Ovary (tissue), 9 donors: ENCODE results near the gene RADIL. TPM values are rescaled to one million over a fixed set of nuclear protein-coding genes. Genes with fewer than 3 reads are reported as not detected.

ENCODE experiments used
- DNase-seq, 5 donors: peaks; one replicate each; pipeline ENCODE4 v3.0.0-alpha.2; 2019 to 2020
- H3K27ac ChIP-seq, 2 donors: fragments of 200-600 bp; one replicate each; pipeline versions ENCODE4 v1.5.1 to v1.8.0; 2019 to 2022
- H3K27me3 ChIP-seq: fragments of 200-600 bp; one replicate; pipeline ENCODE4 v1.8.0; 2022
- H3K36me3 ChIP-seq: fragments of 200-600 bp; sonication (generic); one replicate; pipeline ENCODE4 v1.5.1; 2019
- H3K4me1 ChIP-seq: one replicate; pipeline ENCODE4 v1.8.1; 2013; ENCODE audit warnings: mild to moderate bottlenecking, moderate library complexity; ENCODE audit not compliant: insufficient read depth
- H3K4me3 ChIP-seq: fragments of 200-600 bp; sonication (generic); one replicate; pipeline ENCODE4 v1.5.1; 2017
- H3K9me3 ChIP-seq, 2 donors: fragments of 200-600 bp in 1 of 2; sonication (generic) in 1 of 2; one replicate each; pipeline versions ENCODE4 v1.5.1 to v1.8.1; 2013 to 2019; ENCODE audit warnings: mild to moderate bottlenecking in 1 of 2, moderate library complexity in 1 of 2
- CTCF ChIP-seq, 3 donors: fragments of 450-650 bp in 2 of 3; fragments of 200-600 bp in 1 of 3; IDR thresholded peaks; one replicate each; pipeline versions ENCODE4 v1.5.1 to v1.8.0; 2016 to 2022; ENCODE audit warnings: antibody characterized with exemption in 3 of 3, mild to moderate bottlenecking in 1 of 3
- EP300 ChIP-seq: sonication (generic); formaldehyde crosslinking; IDR thresholded peaks from one replicate; pipeline ENCODE4 v1.6.1; 2017; ENCODE audit warnings: antibody characterized with exemption
- POLR2A ChIP-seq: fragments of 450-650 bp; IDR thresholded peaks from one replicate; pipeline ENCODE4 v1.6.1; 2017; ENCODE audit warnings: antibody characterized with exemption, mild to moderate bottlenecking, moderate library complexity
- WGBS, 3 donors: extraction: QIAGEN DNeasy Blood & Tissue Kit in 1 of 3; methylation state at CpG; one replicate each; pipeline versions ENCODE4 v1.1.5 to v1.1.7; 2013 to 2017; 5-methylcytosine and 5-hydroxymethylcytosine counted together
- intact Hi-C, 4 donors: fragments of 100-400 bp; cut with DNase I; formaldehyde crosslinking; loops; one replicate each; pipeline versions ENCODE4 v1.11.0 to v1.15.1; 2022 to 2023
- polyA plus RNA-seq, 2 donors: library from polyadenylated mRNA; stranded (reverse); fragments of 200-250 nt in 1 of 2; fragments of 350-450 nt in 1 of 2; fragmentation: Illumina TruSeq in 1 of 2; extraction: RNeasy Lipid Tissue Mini Kit (QIAGEN cat#74804) in 1 of 2; gene quantifications; one replicate each; pipeline ENCODE4 v1.2.3, GENCODE V29; 2013 to 2014
- total RNA-seq, 7 donors: library from RNA; depleted of rRNA in 2 of 7; stranded (reverse); fragments of >200 nt in 2 of 7; fragmentation: NEBNext Ultra II Directional in 3 of 7; extraction: Animal tissue kit (Norgen Biotek cat#: 25700) in 3 of 7; gene quantifications; one replicate each; pipeline versions ENCODE4 v1.1.0 to v1.2.4, GENCODE V29; 2016 to 2023
- donor health status: DM: no; HTN: no; CAD: no; lungs with moderate emphysema.
- donor health status: DM: no; HTN: no; CAD: no.
- donor health status: Bipolar disorder and iron deficiency.
- donor health status: DM: yes; HTN: yes; CAD: no.
- donor health status: DM: no; HTN: no; CAD: no.
- donor health status: DM: yes; HTN: yes; CAD: no.

RADIL gene
- total and polyA plus RNA-seq, 9 donors, result 0.98 to 5.4 (median 2.4) TPM

GRCh38 chr7:4841836-4842235 lies 41.7 kb downstream of the RADIL start:
- no peaks in the 10 kb centered on the region for H3K36me3 ChIP-seq
- H3K4me1 ChIP-seq, result peaks cover 1% of the 10 kb centered on the region
- TF ChIP-seq POLR2A (no peak), EP300 (no peak), CTCF (IDR thresholded peaks at IDR 0.05) (no peak)
- no peaks in the 10 kb centered on the region for H3K27me3 ChIP-seq
- intact Hi-C loops, result no loop called here
- no peak overlapping the region for H3K27ac ChIP-seq
- no peaks in the 10 kb centered on the region for H3K9me3 ChIP-seq
- 91 to 94% (median 92%) methylated on average over 13 of the region's 13 CpGs for WGBS, 3 donors
- no peak overlapping the region for H3K4me3 ChIP-seq
- DNase-seq, result no peak

- WGBS, 3 donors, result 94 to 98% (median 96%) methylated on average over 17 of the region's 17 CpGs
- DNase-seq, result no peak
- H3K4me1 ChIP-seq, result peaks cover 1% of the 10 kb centered on the region
- H3K4me3 ChIP-seq, result no peak overlapping the region
- H3K27me3 ChIP-seq, result no peaks in the 10 kb centered on the region
- intact Hi-C loops, result no loop called here
- no peak for TF ChIP-seq CTCF (IDR thresholded peaks at IDR 0.05)
- no peak for TF ChIP-seq POLR2A
- no peak for TF ChIP-seq EP300
- H3K36me3 ChIP-seq, result no peaks in the 10 kb centered on the region
- no peaks in the 10 kb centered on the region for H3K9me3 ChIP-seq
- H3K27ac ChIP-seq, result no peak overlapping the region
Measured at GRCh38 chr7:4841007-4841784, 42.3 kb downstream of the RADIL start.

DNA sequence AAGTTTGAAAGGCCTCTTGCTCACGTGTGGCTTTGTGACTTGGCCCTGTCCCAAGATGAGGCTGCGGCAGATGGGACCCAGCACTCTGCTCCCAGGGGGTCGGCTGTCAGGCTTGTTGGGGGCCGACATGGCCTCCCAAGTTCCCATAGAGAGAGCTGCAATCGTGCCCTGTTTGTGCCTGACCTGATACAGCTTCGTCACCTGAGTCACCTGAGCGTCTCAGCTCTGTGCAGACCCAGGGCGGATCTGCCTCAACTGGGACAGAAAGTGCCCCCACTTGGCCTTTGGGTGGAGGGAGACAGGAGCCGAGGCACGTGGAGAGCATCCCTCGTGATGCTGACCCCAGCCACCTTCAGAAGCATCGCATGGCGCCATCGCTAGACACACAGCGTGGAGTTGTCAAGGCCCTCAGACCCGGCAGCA lies 43.4 kb downstream of the RADIL start:
- Histone ChIP-seq H3K4me3 (no peak overlapping the region), H3K36me3 (no peaks in the 10 kb centered on the region), H3K27ac (no peak overlapping the region), H3K9me3 (no peaks in the 10 kb centered on the region), H3K4me1 (peaks cover 1% of the 10 kb centered on the region), H3K27me3 (no peaks in the 10 kb centered on the region)
- intact Hi-C loops, result no loop called here
- TF ChIP-seq EP300, result no peak
- TF ChIP-seq CTCF (IDR thresholded peaks at IDR 0.05), result no peak
- TF ChIP-seq POLR2A, result no peak
- no peak for DNase-seq
- WGBS, 3 donors, result 81 to 85% (median 83%) methylated on average over 16 of the region's 16 CpGs

DNA sequence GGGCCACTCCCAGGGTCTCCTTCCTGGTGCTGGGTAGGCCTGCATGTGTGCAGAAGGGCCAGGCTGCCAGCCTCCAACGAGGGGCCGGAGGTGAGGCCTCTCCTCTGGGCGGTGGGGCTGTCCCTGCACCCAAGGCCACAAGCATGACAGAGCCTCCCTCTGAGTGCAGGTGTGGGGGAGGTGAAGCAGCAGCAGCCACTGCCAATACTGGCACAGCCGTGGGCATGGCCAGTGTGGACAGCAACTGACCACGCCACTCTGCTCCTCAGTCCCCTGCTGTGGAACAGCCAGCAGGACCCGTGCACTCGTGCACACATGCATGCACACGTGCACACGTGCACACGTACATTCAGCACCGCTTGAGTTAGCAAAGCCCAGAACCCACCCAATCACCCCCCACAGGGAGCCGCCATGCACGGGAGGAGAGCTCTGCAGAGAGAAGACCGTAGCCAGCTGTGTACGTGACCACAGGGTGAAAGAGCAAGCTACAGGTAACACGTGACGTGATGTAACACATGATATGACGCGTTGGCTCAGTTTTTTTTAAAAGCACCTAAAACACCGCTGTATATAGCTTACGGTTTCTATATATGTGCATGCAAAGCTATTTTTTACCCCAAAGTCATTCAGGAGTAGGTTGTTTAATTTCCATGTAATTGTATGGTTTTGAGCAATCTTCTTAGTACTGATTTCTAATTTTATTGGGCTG lies 44.7 kb downstream of the RADIL start:
- Histone ChIP-seq H3K36me3 (no peaks in the 10 kb centered on the region), H3K27me3 (no peaks in the 10 kb centered on the region), H3K27ac (no peak overlapping the region), H3K4me1 (peaks cover 1% of the 10 kb centered on the region), H3K9me3 (no peaks in the 10 kb centered on the region), H3K4me3 (no peak overlapping the region)
- WGBS, 3 donors, result 89 to 94% (median 92%) methylated on average over 19 to 21 of the region's 21 CpGs
- intact Hi-C loops, result no loop called here
- no peak for TF ChIP-seq CTCF (IDR thresholded peaks at IDR 0.05)
- no peak for TF ChIP-seq EP300
- no peak for TF ChIP-seq POLR2A
- DNase-seq, result no peak
